Astrocyte (in vitro differentiated cells and primary cell): ENCODE data around the gene FUOM. TPM values are rescaled to one million over a fixed set of nuclear protein-coding genes. Genes with fewer than 3 reads are reported as not detected.

Experiments
- DNase-seq: peaks from one replicate; pipeline ENCODE4 v3.0.0-alpha.2; 2010; ENCODE audit warnings: low read depth
- FAIRE-seq: peaks from 2 replicates; lab custom pipeline; 2011; peaks lifted over from hg19 to GRCh38; lab: Jason Lieb, UNC
- H2AFZ ChIP-seq: 2 replicates; pipeline ENCODE4 v1.6.0; 2012; ENCODE audit warnings: low read depth, low read length, inconsistent platforms
- H3K27ac ChIP-seq: 2 replicates; pipeline ENCODE4 v1.5.1; 2011; ENCODE audit warnings: low read depth, low read length, inconsistent platforms
- H3K27me3 ChIP-seq: 2 replicates; pipeline ENCODE4 v1.6.0; 2011; ENCODE audit warnings: low read length, inconsistent platforms; ENCODE audit not compliant: insufficient read depth
- H3K36me3 ChIP-seq: 2 replicates; pipeline ENCODE4 v1.5.1; 2011; ENCODE audit warnings: low read length, inconsistent platforms; ENCODE audit not compliant: insufficient read depth
- H3K4me1 ChIP-seq: 2 replicates; pipeline ENCODE4 v1.5.1; 2011; ENCODE audit warnings: low read length, inconsistent platforms; ENCODE audit not compliant: insufficient read depth
- H3K4me2 ChIP-seq: 2 replicates; pipeline ENCODE4 v1.6.0; 2012; ENCODE audit warnings: low read length, inconsistent platforms
- H3K4me3 ChIP-seq: 2 replicates; pipeline ENCODE4 v1.5.1; 2011; ENCODE audit warnings: low read depth, mild to moderate bottlenecking, low read length, inconsistent platforms; ENCODE audit not compliant: insufficient read depth
- H3K79me2 ChIP-seq: 2 replicates; pipeline ENCODE4 v1.6.0; 2012; ENCODE audit warnings: mild to moderate bottlenecking, low read length, inconsistent platforms; ENCODE audit not compliant: insufficient read depth
- H3K9ac ChIP-seq: 2 replicates; pipeline ENCODE4 v1.6.0; 2012; ENCODE audit warnings: mild to moderate bottlenecking, low read length, inconsistent platforms
- H3K9me3 ChIP-seq: 2 replicates; pipeline ENCODE4 v1.5.1; 2012; ENCODE audit warnings: low read depth, mild to moderate bottlenecking, low read length, inconsistent platforms; ENCODE audit not compliant: insufficient read depth
- H4K20me1 ChIP-seq: 2 replicates; pipeline ENCODE4 v1.6.0; 2012; ENCODE audit warnings: low read length, inconsistent platforms; ENCODE audit not compliant: insufficient read depth
- H3K27ac Mint-ChIP-seq: one replicate; pipeline ENCODE4 v1.8.0; 2021; ENCODE audit warnings: mild to moderate bottlenecking, mixed read lengths; ENCODE audit not compliant: unreplicated experiment
- H3K27me3 Mint-ChIP-seq: one replicate; pipeline ENCODE4 v1.8.0; 2021; ENCODE audit warnings: low read depth, mixed read lengths; ENCODE audit not compliant: unreplicated experiment
- H3K36me3 Mint-ChIP-seq: one replicate; pipeline ENCODE4 v1.8.0; 2021; ENCODE audit warnings: low read depth, mixed read lengths; ENCODE audit not compliant: unreplicated experiment
- H3K4me1 Mint-ChIP-seq: one replicate; pipeline ENCODE4 v1.8.0; 2021; ENCODE audit warnings: low read depth, mixed read lengths; ENCODE audit not compliant: unreplicated experiment
- H3K4me3 Mint-ChIP-seq: one replicate; pipeline ENCODE4 v1.8.0; 2021; ENCODE audit warnings: mild to moderate bottlenecking, moderate library complexity, mixed read lengths; ENCODE audit not compliant: unreplicated experiment
- H3K9me3 Mint-ChIP-seq: one replicate; pipeline ENCODE4 v1.8.0; 2021; ENCODE audit warnings: mild to moderate bottlenecking, mixed read lengths; ENCODE audit not compliant: unreplicated experiment
- EZH2 ChIP-seq: IDR thresholded peaks from 2 replicates; pipeline ENCODE4 v1.6.1; 2012; ENCODE audit warnings: mild to moderate bottlenecking, low read length, inconsistent platforms; ENCODE audit not compliant: insufficient read depth
- total RNA-seq: library from RNA; stranded (reverse); gene quantifications from 2 replicates; pipeline ENCODE4 v1.2.1, GENCODE V29; 2021
- TF ChIP-seq, protein P1 (sequence below): IDR thresholded peaks from 2 replicates; pipeline ENCODE4 v1.5.1; 2011; ENCODE audit warnings: low read depth, mild to moderate bottlenecking, inconsistent platforms, low read length, moderate library complexity; ENCODE audit not compliant: insufficient read depth

The FUOM gene
- total RNA-seq, 1 donor from 2014 or later: 28.8 TPM

- Histone ChIP-seq H3K27ac (no peak overlapping the region), H3K4me3 (no peak overlapping the region), H3K36me3 (peaks cover 22% of the 10 kb centered on the region), H3K4me1 (peaks cover 7% of the 10 kb centered on the region), H2AFZ (no peak overlapping the region), H3K9me3 (no peaks in the 10 kb centered on the region), H3K27me3 (no peaks in the 10 kb centered on the region), H3K79me2 (peaks cover 52% of the 10 kb centered on the region), H3K4me2 (no peak overlapping the region), H3K9ac (no peak overlapping the region), H4K20me1 (peaks cover 15% of the 10 kb centered on the region)
- DNase-seq: no peak
- TF ChIP-seq, protein P1, sequence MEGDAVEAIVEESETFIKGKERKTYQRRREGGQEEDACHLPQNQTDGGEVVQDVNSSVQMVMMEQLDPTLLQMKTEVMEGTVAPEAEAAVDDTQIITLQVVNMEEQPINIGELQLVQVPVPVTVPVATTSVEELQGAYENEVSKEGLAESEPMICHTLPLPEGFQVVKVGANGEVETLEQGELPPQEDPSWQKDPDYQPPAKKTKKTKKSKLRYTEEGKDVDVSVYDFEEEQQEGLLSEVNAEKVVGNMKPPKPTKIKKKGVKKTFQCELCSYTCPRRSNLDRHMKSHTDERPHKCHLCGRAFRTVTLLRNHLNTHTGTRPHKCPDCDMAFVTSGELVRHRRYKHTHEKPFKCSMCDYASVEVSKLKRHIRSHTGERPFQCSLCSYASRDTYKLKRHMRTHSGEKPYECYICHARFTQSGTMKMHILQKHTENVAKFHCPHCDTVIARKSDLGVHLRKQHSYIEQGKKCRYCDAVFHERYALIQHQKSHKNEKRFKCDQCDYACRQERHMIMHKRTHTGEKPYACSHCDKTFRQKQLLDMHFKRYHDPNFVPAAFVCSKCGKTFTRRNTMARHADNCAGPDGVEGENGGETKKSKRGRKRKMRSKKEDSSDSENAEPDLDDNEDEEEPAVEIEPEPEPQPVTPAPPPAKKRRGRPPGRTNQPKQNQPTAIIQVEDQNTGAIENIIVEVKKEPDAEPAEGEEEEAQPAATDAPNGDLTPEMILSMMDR: no peak
- no peak for TF ChIP-seq EZH2
- no peak for FAIRE-seq
- peaks cover 40% of the 10 kb centered on the region for H3K4me1 Mint-ChIP-seq
- H3K27ac Mint-ChIP-seq: peak overlapping the region; percentile 0
- H3K36me3 Mint-ChIP-seq: peaks cover 23% of the 10 kb centered on the region
- no peaks in the 10 kb centered on the region for H3K9me3 Mint-ChIP-seq
- H3K27me3 Mint-ChIP-seq: no peaks in the 10 kb centered on the region
- no peak overlapping the region for H3K4me3 Mint-ChIP-seq
These were observed 43.0 kb upstream of the FUOM start for GRCh38 chr10:133400624-133401424.

DNA sequence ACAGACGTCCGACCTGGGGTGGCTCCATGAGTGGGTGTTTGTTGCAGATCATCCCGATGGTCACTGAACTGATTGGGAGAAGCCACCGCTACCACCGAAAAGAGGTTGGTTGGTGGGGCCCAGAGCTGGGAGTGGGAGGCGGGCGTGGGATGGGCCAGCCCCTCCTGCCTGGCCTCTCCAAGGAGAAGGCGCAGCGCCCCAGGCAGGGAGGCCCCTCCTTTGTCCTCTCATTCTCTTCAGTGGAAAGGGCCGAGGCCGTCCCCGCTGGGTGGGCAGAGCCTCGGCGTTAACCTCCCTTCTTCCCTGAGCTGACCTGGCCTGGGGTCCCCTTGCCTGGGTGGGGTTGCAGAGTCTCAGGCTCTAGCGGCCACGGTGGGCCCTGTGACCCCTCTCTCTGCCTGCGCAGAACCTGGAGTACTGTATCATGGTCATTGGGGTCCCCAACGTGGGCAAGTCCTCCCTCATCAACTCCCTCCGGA is 41.3 kb upstream of the FUOM start:
- Mint-ChIP-seq H3K4me1 (peaks cover 29% of the 10 kb centered on the region), H3K4me3 (no peak overlapping the region), H3K27me3 (no peaks in the 10 kb centered on the region), H3K27ac (no peak overlapping the region), H3K9me3 (no peaks in the 10 kb centered on the region), H3K36me3 (peaks cover 24% of the 10 kb centered on the region)
- Histone ChIP-seq H3K9ac (no peak overlapping the region), H3K4me2 (no peak overlapping the region), H3K79me2 (peaks cover 63% of the 10 kb centered on the region), H4K20me1 (peaks cover 9% of the 10 kb centered on the region), H2AFZ (no peak overlapping the region), H3K9me3 (no peaks in the 10 kb centered on the region), H3K4me1 (peaks cover 6% of the 10 kb centered on the region), H3K36me3 (peaks cover 22% of the 10 kb centered on the region), H3K4me3 (no peak overlapping the region), H3K27me3 (no peaks in the 10 kb centered on the region), H3K27ac (no peak overlapping the region)
- DNase-seq (no peak), FAIRE-seq (no peak)
- no peak for TF ChIP-seq EZH2
- TF ChIP-seq, protein P1: no peak

- Mint-ChIP-seq H3K4me3 (no peak overlapping the region), H3K9me3 (no peaks in the 10 kb centered on the region), H3K36me3 (peaks cover 17% of the 10 kb centered on the region), H3K27ac (no peak overlapping the region), H3K4me1 (peaks cover 26% of the 10 kb centered on the region), H3K27me3 (no peaks in the 10 kb centered on the region)
- H3K27me3 ChIP-seq: no peaks in the 10 kb centered on the region
- no peak overlapping the region for H3K9ac ChIP-seq
- TF ChIP-seq, protein P1: no peak
- no peak for TF ChIP-seq EZH2
- H3K4me1 ChIP-seq: peaks cover 6% of the 10 kb centered on the region
- H4K20me1 ChIP-seq: peaks cover 9% of the 10 kb centered on the region
- H3K79me2 ChIP-seq: peaks cover 58% of the 10 kb centered on the region
- no peak overlapping the region for H3K4me2 ChIP-seq
- H3K9me3 ChIP-seq: no peaks in the 10 kb centered on the region
- DNase-seq (no peak), FAIRE-seq (no peak)
- H3K27ac ChIP-seq: no peak overlapping the region
- no peak overlapping the region for H3K4me3 ChIP-seq
- H2AFZ ChIP-seq: no peak overlapping the region
- H3K36me3 ChIP-seq: peaks cover 15% of the 10 kb centered on the region
These were observed 40.1 kb upstream of the FUOM start for GRCh38 chr10:133397938-133398337.
